EH (cell line): Measurements from ENCODE around the gene KHSRP.
"Not testable (repeated sequence)": the region's sequence is repeated elsewhere in the genome, so short reads cannot be mapped to it uniquely, and the experiment has no call there.

ENCODE experiments used
- DNase-seq: peaks from one replicate; pipeline ENCODE4 v3.0.0-alpha.2; 2015; ENCODE audit warnings: low read depth

Gene KHSRP

GRCh38 chr19:6416658-6417405 lies 7.8 kb downstream of the KHSRP start:
- no peak for DNase-seq

DNA sequence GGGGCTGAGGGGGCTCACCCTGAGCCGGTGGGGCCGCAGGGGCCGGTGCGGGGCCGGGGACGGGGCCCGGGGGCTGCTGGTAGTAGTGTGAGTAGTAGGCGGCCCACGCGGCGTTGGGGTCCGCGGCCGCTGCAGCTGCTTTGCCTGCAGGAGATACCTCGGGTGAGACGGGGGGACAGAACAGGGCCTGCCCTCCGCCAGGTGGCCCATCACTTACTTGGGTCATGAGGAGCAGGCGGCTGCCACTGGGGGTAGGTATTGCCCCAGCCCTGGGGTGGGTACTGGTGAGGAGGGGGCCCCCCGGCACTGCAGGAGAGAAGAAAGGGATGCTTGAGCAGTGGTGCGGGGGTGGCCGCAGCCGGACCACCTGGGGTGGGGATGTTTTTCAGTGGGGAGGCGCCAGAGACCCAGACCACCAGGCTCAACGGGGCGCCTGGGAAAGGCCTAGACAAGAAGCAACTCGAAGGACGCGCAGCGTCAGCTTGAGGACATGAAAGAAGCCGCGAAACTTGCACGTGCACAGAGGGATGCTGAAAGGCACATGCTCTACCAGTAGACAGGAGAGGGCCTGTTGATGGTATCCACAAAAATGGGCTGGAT lies 8.9 kb downstream of the KHSRP start:
- no peak for DNase-seq

DNA sequence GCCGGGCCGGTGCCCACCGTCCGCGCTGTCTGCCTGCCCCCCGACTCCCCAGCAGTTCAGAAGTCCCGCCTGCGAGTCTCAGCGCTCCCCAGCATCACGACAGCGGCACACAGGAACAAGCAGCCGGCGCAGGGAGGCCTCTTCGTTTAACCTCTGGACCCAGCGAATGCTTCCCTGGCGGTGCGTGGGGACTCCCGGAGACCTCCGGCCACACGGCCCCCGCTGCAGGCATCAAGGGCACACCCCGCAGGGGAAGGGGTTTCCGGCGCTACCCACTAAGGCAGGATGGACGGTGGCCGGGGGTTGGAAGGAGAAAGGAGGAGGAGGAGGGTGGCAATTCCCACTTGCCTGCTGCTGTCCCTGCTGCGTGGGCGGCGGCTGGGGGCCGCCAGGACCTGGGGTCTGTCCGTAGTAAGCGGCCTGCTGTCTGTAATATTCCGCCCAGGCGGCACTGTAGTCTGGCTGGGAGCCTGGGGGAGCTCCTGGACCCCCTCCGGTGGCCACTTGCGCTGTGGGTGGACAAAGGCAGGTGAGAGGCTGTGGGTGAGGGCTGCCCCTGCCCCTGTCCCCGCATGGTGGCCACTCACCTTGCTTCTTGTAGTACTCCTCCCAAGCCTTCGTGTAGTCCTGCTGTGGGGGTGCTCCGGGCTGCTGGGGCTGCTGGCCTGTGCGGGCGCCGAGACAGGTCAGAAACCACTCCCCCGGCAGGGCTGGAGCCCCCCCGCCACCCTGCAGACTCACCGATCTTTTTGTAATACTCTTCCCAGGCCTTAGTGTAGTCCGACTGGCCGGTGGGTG lies 9.6 kb downstream of the KHSRP start:
- DNase-seq, result no peak

DNA sequence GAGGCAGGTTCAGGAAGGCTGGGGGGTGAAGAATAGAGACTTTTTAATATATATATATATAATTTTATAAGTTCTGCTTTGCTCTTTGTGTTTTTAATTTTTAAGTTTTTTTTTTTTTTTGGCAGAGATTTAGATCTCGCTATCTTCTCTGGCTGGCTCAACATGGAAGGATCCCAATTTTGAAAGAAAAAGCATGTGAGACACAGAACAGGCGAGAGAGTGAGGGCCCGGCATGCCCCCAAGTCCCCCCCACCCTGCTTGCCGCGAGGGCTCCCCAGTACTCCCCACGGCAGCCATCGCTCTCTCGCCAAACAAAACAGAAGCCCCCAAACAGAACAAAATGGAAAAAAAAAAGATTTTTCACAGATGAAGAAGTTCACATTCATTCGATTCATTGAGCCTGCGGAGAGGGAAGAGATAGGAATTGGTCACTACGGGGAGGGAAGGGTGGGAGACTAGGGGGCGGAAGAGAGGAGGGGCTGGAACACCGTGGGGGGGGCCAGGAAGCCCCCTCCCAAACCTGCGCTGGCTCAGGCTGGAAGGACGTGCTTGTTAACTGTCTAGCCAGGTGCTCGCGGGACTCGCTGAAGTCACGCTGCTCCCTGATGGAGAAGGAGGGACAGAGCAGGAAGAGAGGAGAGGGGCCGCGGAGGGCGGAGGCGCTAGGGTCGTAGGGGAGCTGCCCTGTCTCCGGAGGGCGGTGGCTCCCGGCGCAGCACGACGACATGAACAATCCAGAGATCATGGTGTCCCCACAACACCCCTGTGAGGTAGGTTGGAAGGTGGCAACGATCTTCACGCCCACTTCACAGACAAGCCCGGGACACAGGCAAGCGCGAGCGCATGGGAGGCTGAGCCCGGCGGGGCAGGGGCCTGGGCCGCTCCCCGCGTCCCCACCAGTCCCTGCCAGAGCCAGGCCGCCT lies 10.6 kb downstream of the KHSRP start:
- DNase-seq, result no peak

GRCh38 chr19:6413291-6413690 lies 11.3 kb downstream of the KHSRP start:
- DNase-seq, result no peak

GRCh38 chr19:6412447-6413091 lies 12.0 kb downstream of the KHSRP start:
- DNase-seq, result peak; percentile 11

- DNase-seq, result no peak
Observed at GRCh38 chr19:6412061-6412446, 12.6 kb downstream of the KHSRP start.

GRCh38 chr19:6409346-6409745 lies 15.3 kb downstream of the KHSRP start:
- no peak for DNase-seq

DNA sequence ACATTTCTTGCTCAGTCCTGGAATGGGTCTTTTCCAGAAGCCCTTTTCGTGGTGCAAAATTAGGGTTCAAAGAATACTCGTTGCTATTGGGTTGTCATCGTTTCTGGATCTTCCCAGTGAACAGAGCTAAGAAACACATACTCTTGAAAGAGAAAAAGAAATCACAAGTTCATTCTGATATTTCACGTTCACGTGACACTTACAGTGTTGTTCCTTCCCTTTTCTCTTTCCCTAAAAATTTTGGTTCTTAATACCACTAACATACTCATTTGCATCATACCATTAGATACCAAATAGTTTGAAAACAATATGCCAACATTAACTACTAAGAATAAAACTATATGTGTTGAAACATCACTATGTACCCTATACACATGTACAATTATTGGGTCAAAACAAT lies 18.2 kb downstream of the KHSRP start:
- no peak for DNase-seq

GRCh38 chr19:6402837-6403608 lies 21.6 kb downstream of the KHSRP start:
- DNase-seq, result peak; percentile 53

GRCh38 chr19:6402058-6402457 lies 22.6 kb downstream of the KHSRP start:
- no peak for DNase-seq

GRCh38 chr19:6400062-6400944 lies 24.3 kb downstream of the KHSRP start:
- DNase-seq, result not testable (repeated sequence)

DNA sequence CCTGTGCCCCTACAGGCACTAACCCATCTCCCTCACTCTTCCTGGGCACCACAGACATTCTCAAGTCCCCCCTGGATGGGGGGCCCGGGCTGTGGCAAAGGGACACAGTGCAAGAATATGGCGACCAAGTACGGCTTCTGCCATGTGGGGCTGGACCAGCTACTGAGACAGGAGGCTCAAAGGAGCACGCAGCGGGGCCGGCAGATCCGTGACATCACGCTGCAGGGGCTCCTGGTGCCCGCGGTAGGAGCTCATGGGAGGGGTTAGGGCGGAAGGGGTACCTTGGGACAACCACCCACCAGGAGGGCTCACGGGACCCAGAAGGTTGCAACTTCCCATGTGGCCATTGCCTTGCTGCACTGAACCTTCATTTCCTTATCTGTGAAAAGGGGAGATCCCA lies 28.3 kb downstream of the KHSRP start:
- DNase-seq, result no peak

DNA sequence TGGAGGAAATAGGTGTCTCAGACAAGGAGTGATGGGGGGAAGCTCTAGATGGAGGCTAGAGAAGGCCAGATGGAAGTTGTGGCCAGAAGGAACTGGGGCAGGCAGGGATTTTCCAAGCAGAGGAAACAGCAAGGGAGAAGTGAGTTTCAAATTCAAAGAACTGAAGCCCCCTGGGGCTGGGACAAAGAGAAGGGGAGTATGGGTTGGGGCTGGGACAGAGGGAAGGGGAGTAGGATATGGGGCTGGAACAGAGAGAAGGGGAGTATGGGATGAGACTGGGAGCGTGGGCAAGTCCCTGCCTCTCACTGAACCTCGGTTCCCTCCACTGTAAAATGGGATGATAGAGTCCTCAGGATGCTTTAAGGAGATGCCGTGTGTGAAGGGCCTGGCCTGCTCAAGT lies 29.8 kb downstream of the KHSRP start:
- DNase-seq, result no peak

- no peak for DNase-seq
Observed at GRCh38 chr19:6393983-6394412, 30.6 kb downstream of the KHSRP start.

DNA sequence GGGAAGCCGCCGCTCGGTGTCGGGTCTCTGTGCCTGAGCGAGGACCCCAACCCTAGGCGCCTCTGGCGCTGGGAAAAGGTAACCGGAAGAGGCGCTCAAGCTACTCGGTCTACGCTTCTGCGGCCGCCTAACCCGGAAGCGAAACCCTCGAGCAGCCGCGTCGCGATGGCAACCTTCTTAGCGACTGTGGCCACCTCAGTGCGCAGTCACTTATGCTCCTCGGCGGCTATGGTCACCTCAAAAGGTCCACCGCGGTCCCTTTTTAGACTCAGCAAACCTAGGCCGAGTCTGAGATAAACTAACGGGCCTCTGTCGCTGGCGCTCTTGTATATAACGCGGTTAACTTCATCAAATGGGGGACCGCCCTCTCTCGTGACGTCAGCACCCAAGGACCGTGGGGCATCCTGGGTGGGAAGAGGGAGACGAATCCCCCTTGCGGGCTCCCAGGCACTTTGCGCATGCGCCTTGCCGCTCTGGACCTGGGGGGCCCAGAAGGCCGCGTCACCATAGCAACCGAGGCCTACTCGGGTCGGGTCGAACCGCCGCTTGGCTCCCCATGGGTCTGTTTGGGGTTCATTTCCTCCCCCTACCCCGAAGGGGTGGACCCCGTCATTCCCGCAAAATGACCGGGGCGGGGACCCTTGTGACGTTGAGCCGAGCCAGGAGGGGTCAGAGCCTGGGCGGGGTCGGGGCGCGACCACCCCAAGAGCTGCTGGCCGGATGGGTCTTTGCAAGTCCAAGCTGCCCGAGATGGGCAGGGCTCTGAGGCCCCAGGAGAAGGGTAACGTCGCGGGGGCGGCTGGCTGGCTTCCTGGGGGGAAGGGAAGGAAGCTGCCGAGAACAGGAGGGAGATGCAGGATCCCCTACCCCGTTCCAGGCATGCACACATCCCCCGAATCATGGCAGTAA lies 31.3 kb downstream of the KHSRP start, which contains the start of gene GTF2F1:
Gene GTF2F1, minus strand, starts transcription at position 91 of the 909 bp plus-strand sequence. CDS start 169 bp downstream, outside the sequence.
- DNase-seq, result peak; percentile 97

DNA sequence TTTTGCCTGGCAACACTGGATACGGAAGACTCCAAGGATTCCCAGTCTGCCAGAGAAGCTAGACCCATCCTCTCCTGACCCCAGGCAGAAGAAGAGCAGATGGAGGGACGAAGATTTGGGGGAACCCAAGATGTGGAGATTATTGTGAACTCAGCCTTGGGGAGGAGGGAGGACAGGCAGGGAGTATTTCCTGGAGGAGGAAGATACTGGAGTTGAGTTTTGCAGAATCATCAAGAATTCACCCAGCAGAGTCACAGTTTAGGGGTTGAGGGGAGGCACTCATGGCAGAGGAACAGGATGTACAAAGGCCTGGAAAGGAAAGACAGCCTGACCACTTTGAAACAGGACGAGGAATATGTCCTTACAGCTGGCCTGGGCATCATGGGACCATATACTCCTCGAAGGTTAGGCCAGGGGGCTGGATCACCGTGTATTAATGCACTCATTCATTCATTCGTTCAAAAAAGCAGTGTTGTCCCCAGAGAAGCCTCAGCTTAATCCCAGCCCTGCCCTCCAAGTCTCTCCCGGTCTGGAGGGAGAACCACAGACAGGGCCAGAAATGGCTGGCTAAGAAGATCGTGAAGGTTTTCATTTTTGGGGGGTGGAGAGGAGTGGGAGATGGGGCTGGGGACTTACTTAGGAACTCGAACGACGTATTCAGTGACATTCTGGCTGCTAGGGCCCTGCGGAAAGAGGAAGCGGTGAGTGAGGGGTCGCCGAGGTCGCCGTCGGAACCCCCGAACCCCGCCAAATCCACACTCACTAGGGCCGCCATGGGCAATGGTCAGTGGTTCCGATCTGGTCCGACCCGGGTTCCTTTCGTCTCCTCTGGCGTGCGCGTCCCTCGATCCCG lies 32.2 kb downstream of the KHSRP start:
- peak; percentile 9 for DNase-seq
